ENCODE results near the gene RIMBP2.

Gene RIMBP2

DNA sequence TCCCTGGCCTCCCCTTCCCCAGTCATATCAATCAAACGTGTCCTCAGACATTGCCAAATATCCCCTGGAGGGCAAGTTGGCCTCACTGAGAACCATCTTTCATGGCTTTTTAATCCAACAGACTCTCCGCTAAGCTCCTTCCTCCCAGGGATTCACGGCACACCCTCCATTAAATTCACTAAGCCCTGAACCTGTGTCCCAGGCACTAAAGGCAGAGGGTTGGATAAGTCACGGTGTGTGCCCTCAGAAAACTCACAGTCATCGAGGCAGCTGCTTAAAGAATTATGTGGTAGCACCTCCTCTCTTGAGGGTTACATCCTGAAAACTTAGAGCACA, 211.3 kb downstream of the RIMBP2 start:
- H3K4me1 Mint-ChIP-seq (ENCODE audit: low read depth) = no peaks in the 10 kb centered on the region
- H3K36me3 Mint-ChIP-seq (ENCODE audit: low read depth) = no peaks in the 10 kb centered on the region
- peaks cover 5% of the 10 kb centered on the region for H3K9me3 Mint-ChIP-seq
- no peak overlapping the region for H3K4me3 Mint-ChIP-seq
- H3K27ac Mint-ChIP-seq = no peak overlapping the region
- H3K27me3 Mint-ChIP-seq = no peaks in the 10 kb centered on the region

DNA sequence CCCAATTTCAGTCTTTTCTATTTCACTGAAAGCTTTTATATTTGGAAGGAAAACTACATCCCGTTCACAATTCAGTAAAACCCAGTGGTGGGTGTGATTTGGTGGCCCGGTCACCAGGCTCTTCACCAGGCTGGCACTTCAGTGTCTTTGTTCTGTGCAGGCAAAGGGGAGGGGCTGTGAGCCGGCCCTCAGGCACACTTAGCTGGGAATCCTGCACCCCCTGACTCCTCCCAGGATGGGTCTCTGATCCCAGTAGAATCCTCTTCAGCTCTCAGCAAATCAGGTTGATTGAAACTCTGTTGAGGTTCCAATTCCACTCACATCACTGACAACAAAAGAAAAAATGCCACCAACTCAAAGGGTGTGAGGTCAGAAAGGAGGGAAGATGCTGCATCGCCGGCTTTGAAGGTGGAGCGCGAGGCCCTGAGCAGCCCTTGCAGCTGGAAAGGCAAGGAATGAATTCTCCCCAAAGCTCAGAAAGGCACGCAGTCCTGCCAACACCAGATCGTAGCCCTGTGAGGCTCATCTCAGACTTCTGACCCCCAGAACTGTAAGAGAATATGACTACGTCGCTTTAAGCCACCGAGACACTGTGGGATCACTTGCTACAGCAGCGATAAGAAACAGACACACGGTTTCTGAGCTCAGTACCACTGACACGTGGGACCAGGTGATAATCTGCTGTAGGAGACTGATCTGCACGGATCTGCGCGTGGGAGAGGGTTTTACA, 211.8 kb downstream of the RIMBP2 start:
- Mint-ChIP-seq H3K36me3 (ENCODE audit: low read depth) (no peaks in the 10 kb centered on the region), H3K27ac (no peak overlapping the region), H3K9me3 (peaks cover 5% of the 10 kb centered on the region), H3K27me3 (no peaks in the 10 kb centered on the region), H3K4me1 (ENCODE audit: low read depth) (no peaks in the 10 kb centered on the region), H3K4me3 (no peak overlapping the region)

DNA sequence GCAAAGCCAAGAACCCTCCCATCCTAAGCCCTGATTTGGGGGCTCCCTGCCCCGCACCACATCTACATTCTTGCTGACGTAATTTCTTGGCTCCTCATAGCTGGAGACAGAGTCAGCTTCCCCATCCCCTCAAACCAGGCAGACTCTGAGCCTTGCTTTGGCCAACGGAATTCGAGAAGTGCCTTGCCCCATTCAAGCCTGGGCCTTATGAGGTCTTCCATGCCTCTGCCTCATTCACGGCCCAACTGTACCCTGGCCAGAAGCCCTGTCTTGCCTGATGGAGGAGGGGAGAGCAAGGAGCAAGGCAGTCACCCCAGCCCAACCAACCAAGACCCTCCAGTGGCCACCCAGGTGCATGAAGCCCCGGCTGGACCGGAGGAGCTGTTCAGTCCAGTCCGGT, 214.3 kb downstream of the RIMBP2 start:
- Mint-ChIP-seq H3K4me3 (no peak overlapping the region), H3K27ac (no peak overlapping the region), H3K9me3 (peaks cover 2% of the 10 kb centered on the region), H3K27me3 (no peaks in the 10 kb centered on the region), H3K4me1 (ENCODE audit: low read depth) (no peaks in the 10 kb centered on the region), H3K36me3 (ENCODE audit: low read depth) (no peaks in the 10 kb centered on the region)

DNA sequence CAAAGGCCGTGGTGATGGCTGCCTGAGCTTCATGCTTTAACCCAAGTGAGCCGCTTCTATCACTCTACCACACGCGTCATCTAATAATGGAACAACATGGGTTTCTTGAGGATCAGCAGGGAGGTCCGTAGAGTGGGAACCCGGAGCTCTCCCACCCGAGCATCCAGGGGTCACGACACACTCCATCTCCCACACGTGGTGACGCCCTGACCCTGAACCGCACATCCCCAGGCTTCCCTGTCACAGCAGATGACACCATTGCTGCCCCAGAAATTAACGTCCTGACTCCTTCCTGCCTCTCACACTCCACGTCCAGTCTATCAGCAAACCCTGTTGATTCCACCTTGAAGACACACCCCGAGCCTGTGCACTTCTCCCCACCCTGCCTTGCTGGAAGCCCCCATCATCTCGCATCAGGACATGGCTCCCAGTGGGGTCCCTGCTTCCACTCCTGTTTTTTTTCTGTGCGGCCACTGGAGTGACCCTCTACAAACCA, 215.2 kb downstream of the RIMBP2 start:
- H3K4me3 Mint-ChIP-seq = no peak overlapping the region
- H3K4me1 Mint-ChIP-seq (ENCODE audit: low read depth) = no peaks in the 10 kb centered on the region
- H3K27me3 Mint-ChIP-seq = no peaks in the 10 kb centered on the region
- H3K27ac Mint-ChIP-seq = no peak overlapping the region
- H3K9me3 Mint-ChIP-seq = no peaks in the 10 kb centered on the region
- H3K36me3 Mint-ChIP-seq (ENCODE audit: low read depth) = no peaks in the 10 kb centered on the region

DNA sequence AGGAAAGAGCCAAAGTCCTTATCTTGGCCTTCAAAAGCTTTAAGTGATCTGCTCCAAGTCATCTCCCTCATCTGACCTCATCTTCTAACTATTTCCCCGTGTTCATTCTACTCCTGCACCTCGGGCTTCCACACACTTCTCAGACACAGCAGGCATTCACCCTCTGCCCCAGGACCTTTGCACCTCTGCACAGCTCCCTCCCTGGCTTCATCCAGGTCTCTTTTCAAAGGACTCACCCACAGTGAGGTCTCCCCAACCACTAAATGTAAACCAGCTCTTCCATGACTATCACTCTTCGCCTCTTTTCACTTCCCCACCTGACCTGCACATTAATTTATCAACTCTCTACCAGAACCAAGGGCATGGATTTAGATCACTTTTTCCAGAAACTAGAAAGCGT, 216.6 kb downstream of the RIMBP2 start:
- Mint-ChIP-seq H3K4me3 (no peak overlapping the region), H3K36me3 (ENCODE audit: low read depth) (no peaks in the 10 kb centered on the region), H3K9me3 (no peaks in the 10 kb centered on the region), H3K4me1 (ENCODE audit: low read depth) (no peaks in the 10 kb centered on the region), H3K27ac (no peak overlapping the region), H3K27me3 (no peaks in the 10 kb centered on the region)

DNA sequence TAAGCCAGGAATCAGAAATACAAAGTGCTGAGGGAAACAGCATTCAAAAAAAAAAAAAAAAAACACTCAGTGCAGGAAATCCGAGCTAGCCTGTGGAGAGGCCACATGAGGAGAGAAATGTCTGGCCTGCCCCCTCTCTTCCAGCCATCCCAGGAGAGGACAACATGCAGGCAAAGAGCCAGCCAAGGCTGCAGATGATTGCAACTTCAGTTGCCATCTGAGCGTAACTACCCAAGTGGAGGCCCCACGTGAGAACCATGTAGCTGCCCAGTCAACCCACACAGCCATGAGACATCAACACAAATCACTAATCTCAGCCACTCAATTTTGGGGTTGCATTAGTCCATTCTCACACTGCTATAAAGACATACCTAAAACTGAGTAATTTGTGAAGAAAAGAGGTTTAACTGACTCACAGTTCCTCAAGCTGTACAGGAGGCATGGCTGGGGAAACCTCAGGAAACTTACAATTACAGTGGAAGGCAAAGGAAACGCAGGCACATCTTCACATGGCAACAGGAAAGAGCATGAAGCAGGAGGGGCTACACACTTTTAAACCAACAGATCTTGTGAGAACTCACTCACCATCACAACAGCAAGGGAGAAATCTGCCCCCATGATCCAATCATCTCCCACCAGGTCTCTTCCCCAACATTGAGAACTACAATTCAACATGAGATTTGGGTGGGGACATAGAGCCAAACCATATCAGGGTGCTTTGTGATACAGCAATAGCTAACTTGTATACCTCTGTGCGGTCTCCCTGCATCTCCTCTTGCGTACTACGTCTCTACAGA, 217.3 kb downstream of the RIMBP2 start:
- Mint-ChIP-seq H3K9me3 (no peaks in the 10 kb centered on the region), H3K4me3 (no peak overlapping the region)

DNA sequence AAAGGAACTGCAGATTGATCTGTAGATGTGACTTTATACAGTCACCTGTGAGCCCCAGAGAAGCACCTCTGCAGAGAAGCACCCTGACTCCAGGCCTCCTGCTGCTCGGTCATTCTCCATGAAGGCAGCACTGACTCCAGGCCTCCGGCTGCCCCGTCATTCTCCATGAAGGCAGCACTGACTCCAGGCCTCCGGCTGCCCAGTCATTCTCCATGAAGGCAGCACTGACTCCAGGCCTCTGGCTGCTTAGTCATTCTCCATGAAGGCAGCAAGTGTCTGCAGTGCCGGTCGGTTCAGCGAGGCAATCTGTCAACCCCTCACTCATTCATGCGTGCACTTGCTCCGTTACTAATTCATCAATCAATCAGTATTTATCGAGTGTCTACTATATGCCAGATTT, 218.1 kb downstream of the RIMBP2 start:
- Mint-ChIP-seq H3K4me1 (ENCODE audit: low read depth) (no peaks in the 10 kb centered on the region), H3K27ac (no peak overlapping the region), H3K36me3 (ENCODE audit: low read depth) (no peaks in the 10 kb centered on the region), H3K4me3 (no peak overlapping the region), H3K27me3 (no peaks in the 10 kb centered on the region), H3K9me3 (no peaks in the 10 kb centered on the region)

More for the DNA sequence above, 217.3 kb downstream of the RIMBP2 start:
- Mint-ChIP-seq H3K27ac (no peak overlapping the region), H3K27me3 (no peaks in the 10 kb centered on the region), H3K36me3 (ENCODE audit: low read depth) (no peaks in the 10 kb centered on the region), H3K4me1 (ENCODE audit: low read depth) (no peaks in the 10 kb centered on the region)

DNA sequence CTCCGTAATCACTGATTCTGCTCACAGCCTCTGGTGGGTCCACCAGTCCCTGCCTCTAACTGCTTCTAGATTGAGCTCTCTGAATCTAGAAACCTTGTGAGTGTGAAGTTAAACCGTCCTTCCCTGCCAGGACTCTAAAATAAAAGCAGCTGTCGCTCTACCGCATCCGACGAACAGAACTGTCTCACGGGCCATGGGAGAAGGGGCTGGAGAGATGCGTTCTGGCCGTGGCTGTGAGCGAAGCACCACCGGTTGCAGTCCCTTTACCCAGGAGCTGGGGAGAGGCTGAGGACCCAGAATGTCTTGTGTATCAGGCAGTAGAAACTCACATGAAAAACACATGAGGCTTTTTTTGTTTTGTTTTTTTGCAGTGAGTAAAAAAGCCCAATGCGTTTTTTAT, 218.8 kb downstream of the RIMBP2 start:
- Mint-ChIP-seq H3K27ac (no peak overlapping the region), H3K9me3 (no peaks in the 10 kb centered on the region), H3K27me3 (no peaks in the 10 kb centered on the region), H3K4me3 (no peak overlapping the region), H3K36me3 (ENCODE audit: low read depth) (no peaks in the 10 kb centered on the region), H3K4me1 (ENCODE audit: low read depth) (no peaks in the 10 kb centered on the region)

DNA sequence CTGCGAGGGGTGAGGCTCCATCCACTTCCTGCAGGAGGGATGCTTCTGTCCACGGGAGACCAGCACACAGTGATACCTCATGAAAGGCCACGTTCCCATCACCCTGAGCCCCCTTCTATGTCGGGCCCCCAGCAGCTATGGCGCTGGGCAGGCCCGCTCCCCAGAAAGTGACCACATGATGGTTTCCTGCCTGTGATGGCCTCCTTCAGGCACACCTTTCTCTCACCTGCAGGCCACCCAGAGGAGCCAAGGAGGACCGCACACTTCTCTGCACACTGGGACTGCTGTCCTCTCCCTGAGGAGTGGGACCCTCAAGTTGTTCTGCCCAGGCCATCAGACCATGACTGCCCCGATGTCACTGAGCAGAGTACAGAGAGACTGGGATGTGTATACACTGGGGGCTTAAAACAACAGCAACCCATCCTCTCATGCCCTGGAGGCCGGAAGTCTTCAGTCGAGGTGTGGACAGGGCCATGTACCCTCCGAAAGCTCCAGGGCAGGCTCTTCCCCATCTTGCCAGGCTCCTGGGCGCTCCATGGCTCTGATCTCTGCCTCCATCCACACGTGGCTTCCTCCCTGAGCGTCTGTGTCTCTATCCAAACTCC, 219.5 kb downstream of the RIMBP2 start:
- H3K4me1 Mint-ChIP-seq (ENCODE audit: low read depth) = no peaks in the 10 kb centered on the region
- no peak overlapping the region for H3K27ac Mint-ChIP-seq
- no peaks in the 10 kb centered on the region for H3K36me3 Mint-ChIP-seq (ENCODE audit: low read depth)
- H3K4me3 Mint-ChIP-seq = no peak overlapping the region
- no peaks in the 10 kb centered on the region for H3K27me3 Mint-ChIP-seq
- H3K9me3 Mint-ChIP-seq = no peaks in the 10 kb centered on the region

DNA sequence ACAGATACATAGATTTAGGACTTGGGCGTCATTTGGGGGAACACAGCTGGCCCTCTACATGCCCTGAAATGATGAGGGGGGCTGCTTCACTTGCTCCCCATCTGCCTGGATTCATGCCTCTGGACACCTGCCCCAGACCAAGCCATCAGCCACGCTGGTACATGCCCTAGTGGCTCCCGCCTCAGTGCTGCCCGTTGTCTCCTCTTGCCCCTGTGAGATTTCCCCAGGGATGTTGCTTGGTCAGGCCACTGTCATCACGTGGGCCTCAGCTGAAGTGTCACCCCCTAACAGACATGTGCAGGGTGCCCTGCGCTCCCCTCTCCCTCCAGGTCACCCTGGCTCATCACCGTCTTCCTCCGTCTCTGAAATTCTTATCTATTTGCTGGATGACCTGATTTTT, 220.9 kb downstream of the RIMBP2 start:
- Mint-ChIP-seq H3K36me3 (ENCODE audit: low read depth) (no peaks in the 10 kb centered on the region), H3K27ac (no peak overlapping the region), H3K4me3 (no peak overlapping the region), H3K9me3 (no peaks in the 10 kb centered on the region), H3K4me1 (ENCODE audit: low read depth) (no peaks in the 10 kb centered on the region), H3K27me3 (no peaks in the 10 kb centered on the region)

DNA sequence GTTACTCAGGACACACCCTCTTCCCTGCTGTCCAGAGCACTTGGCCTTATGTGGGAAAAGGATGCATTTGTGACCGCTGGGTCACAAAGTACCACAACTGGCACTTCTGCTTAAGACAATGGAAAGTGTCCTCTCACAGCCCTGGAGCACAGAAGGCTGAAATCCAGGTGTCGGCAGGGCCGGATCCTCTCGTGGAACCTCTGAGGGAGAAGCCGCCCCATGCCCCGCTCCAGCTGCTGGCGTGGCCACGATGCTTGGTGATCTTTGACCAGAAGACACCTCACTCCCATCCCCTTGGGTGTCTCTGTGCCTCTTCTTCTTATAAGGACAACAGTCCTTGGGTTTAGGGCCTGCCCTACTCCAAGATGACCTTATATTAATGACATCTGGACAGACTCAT, 221.4 kb downstream of the RIMBP2 start:
- H3K36me3 Mint-ChIP-seq (ENCODE audit: low read depth) = no peaks in the 10 kb centered on the region
- no peaks in the 10 kb centered on the region for H3K27me3 Mint-ChIP-seq
- no peaks in the 10 kb centered on the region for H3K4me1 Mint-ChIP-seq (ENCODE audit: low read depth)
- no peak overlapping the region for H3K4me3 Mint-ChIP-seq
- H3K27ac Mint-ChIP-seq = no peak overlapping the region
- H3K9me3 Mint-ChIP-seq = no peaks in the 10 kb centered on the region

DNA sequence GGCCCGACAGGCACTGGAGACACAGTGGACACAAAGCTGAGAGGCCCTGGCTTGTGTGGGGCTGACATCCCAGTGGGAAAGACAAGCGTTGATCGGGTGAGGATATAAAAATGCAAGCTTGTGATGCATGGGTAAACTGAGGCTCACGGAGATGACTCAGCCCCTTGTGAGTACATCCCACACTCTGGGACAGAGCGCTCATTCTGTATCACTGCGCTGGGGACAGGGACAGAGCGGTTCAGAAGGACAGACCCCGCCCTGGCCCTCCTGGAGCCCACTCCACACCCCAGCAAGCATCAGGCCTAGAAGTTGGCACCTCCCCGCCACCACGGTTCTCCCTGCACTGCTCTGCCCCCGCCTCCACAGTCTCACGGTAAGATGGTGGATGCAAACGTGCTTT, 222.1 kb downstream of the RIMBP2 start:
- no peaks in the 10 kb centered on the region for H3K4me1 Mint-ChIP-seq (ENCODE audit: low read depth)
- H3K27me3 Mint-ChIP-seq = no peaks in the 10 kb centered on the region
- no peaks in the 10 kb centered on the region for H3K9me3 Mint-ChIP-seq
- no peak overlapping the region for H3K27ac Mint-ChIP-seq
- no peak overlapping the region for H3K4me3 Mint-ChIP-seq
- no peaks in the 10 kb centered on the region for H3K36me3 Mint-ChIP-seq (ENCODE audit: low read depth)

DNA sequence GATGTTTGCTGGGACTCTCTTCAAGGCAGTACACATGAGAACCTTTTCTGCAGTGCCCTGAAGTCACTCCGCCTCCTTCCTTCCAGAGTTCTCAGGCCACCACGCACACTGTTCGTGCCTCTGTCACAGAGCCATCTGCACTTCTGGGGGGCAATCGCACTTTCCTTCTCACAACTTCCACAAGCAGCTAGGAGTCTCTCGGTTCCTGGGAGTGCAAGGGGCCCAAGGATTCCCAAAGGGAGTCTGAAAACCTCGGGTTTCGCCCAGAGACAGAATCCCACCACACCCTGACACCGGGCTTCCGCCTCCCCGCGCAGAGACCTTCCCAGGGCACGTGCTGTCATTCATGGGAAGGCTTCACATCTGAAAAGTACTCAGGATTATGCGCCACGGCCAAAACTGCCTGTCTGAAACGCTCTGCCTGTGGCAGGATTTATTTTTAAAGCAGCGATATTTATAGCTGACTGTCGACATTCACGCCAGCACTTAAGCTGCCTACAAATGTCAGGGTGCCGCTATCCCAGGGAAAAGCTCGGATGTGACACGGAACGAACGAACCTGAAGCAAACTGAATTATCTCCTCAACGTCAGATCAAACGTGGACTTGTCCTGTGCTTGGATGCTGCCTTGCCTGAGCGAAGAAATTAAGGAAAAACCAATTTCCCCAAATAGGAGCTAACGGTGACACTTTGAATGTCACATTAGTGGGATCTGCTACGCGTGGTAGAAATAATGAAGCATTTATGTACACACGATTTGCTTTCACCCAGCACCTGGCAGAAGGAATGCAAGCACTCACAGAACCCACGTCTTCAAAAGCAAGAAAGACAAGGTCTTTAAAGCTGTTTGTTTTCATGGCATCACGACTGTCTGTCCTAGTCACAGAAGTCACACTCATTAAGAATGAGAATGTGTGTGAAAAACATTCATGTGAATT, 224.4 kb downstream of the RIMBP2 start:
- Mint-ChIP-seq H3K4me3 (no peak overlapping the region), H3K4me1 (ENCODE audit: low read depth) (no peaks in the 10 kb centered on the region), H3K9me3 (no peaks in the 10 kb centered on the region), H3K36me3 (ENCODE audit: low read depth) (no peaks in the 10 kb centered on the region), H3K27ac (no peak overlapping the region), H3K27me3 (no peaks in the 10 kb centered on the region)

DNA sequence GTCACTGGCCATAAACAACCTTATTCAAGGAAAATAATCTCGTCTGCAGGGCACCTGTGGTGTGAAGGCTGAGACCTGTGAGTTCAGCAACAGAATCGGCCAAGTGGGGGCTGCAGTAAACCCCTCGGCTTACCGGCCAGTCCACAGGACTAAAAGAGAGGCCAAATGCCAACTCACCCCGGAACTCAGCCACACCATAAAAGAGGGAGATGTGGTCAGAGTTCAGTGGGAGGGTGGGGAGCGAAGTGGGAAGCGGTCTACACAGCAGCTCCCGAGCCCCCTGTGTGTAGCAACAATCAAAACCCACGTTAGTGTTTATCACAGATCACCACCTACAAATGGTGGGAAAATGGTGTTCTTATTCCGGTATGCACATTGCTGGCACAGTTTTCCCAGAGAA, 225.4 kb downstream of the RIMBP2 start:
- Mint-ChIP-seq H3K4me1 (ENCODE audit: low read depth) (no peaks in the 10 kb centered on the region), H3K9me3 (no peaks in the 10 kb centered on the region), H3K27me3 (no peaks in the 10 kb centered on the region), H3K27ac (no peak overlapping the region), H3K36me3 (ENCODE audit: low read depth) (no peaks in the 10 kb centered on the region), H3K4me3 (no peak overlapping the region)
